Panc1 (cell line): Measurements from ENCODE around the gene ITGB5. TPM values are rescaled to one million over a fixed set of nuclear protein-coding genes. Genes with fewer than 3 reads are reported as not detected.

Experiments
- ATAC-seq: fragments of 200-7000 bp; cut with Tn5 transposase; 2 replicates; pipeline ENCODE4 v1.9.1; 2020; ENCODE audit warnings: mild to moderate bottlenecking, moderate library complexity
- Bru-seq: library from RNA; stranded (reverse); fragments of 400-500 nt; gene quantifications from one replicate; lab custom pipeline; 2021; lab: Mats Ljungman, UMichigan
- BruChase-seq, 2 experiments: library from RNA; stranded (reverse); fragments of 400-500 nt; gene quantifications; one replicate each; lab custom pipeline; 2021; lab: Mats Ljungman, UMichigan
- BruUV-seq: library from RNA; stranded (reverse); fragments of 400-500 nt; replicated peaks from 2 replicates; lab custom pipeline; 2021; lab: Mats Ljungman, UMichigan
- CTCF ChIA-PET: fragments of 300-600 bp; sonication (Branson Sonifier 250); formaldehyde crosslinking; loops from one replicate; lab custom pipeline; 2022; ENCODE audit warnings: antibody characterized with exemption; lab: Charles Lee
- POLR2A ChIA-PET: fragments of 300-600 bp; sonication (Branson Sonifier 250); formaldehyde crosslinking; loops from one replicate; lab custom pipeline; 2022; ENCODE audit warnings: antibody characterized with exemption; lab: Charles Lee
- DNase-seq: peaks from one replicate; pipeline ENCODE4 v3.0.0-alpha.2; 2010; ENCODE audit warnings: low read depth, low spot score
- H3K27ac ChIP-seq: 2 replicates; pipeline ENCODE4 v1.5.1; 2011; ENCODE audit warnings: mild to moderate bottlenecking, low read length, inconsistent platforms
- H3K27me3 ChIP-seq: fragments of 200-500 bp; sonication (Bioruptor generic); 2 replicates; pipeline ENCODE4 v1.6.0; 2014; ENCODE audit warnings: low read length, inconsistent platforms; ENCODE audit not compliant: control insufficient read depth, insufficient read depth
- H3K36me3 ChIP-seq: fragments of 200-500 bp; sonication (Bioruptor generic); 2 replicates; pipeline ENCODE4 v1.5.1; 2014; ENCODE audit warnings: inconsistent platforms, mild to moderate bottlenecking, low read length, moderate library complexity; ENCODE audit not compliant: control insufficient read depth, insufficient read depth
- H3K4me1 ChIP-seq: 2 replicates; pipeline ENCODE4 v1.5.1; 2011; ENCODE audit warnings: inconsistent platforms, mild to moderate bottlenecking, low read length, moderate library complexity; ENCODE audit not compliant: control insufficient read depth, insufficient read depth
- H3K4me3 ChIP-seq, 2 experiments: 2 replicates each; pipeline ENCODE4 v1.5.1; 2011 to 2012; ENCODE audit warnings: low read depth in 2 of 2, low read length in 2 of 2, mild to moderate bottlenecking in 2 of 2, inconsistent platforms in 1 of 2, moderate library complexity in 1 of 2
- H3K9me3 ChIP-seq: fragments of 200-500 bp; sonication (Bioruptor generic); 2 replicates; pipeline ENCODE4 v1.5.1; 2014; ENCODE audit warnings: low read depth, mild to moderate bottlenecking, inconsistent platforms, low read length, moderate library complexity; ENCODE audit not compliant: control insufficient read depth, insufficient read depth
- POLR2AphosphoS5 ChIP-seq: IDR thresholded peaks from 2 replicates; pipeline ENCODE4 v1.6.1; 2012; ENCODE audit warnings: mild to moderate bottlenecking, low read depth, low read length, moderate library complexity
- SIN3A ChIP-seq: IDR thresholded peaks from 2 replicates; pipeline ENCODE4 v1.6.1; 2012; ENCODE audit warnings: low read depth, mild to moderate bottlenecking, low read length, moderate library complexity, borderline replicate concordance; ENCODE audit not compliant: insufficient read depth
- TCF7L2 ChIP-seq: IDR thresholded peaks from 2 replicates; pipeline ENCODE4 v1.6.1; 2011; ENCODE audit warnings: mild to moderate bottlenecking, low read depth, low read length, inconsistent platforms
- in situ Hi-C: cut with HindIII; loops from 2 replicates; pipeline ENCODE4 v1.10.0; 2016; ENCODE audit warnings: low sequenced_read_pairs, low pct_unique_long_range_greater_than_20kb
- intact Hi-C: fragments of 100-400 bp; cut with micrococcal nuclease; formaldehyde crosslinking; loops from one replicate; pipeline ENCODE4 v1.10.0; 2022; ENCODE audit not compliant: unreplicated experiment
- long read RNA-seq: library from polyadenylated mRNA; unstranded; transcript quantifications from one replicate; pipeline ENCODE4 v2.0.0, GENCODE V29; 2021; ENCODE audit not compliant: unreplicated experiment
- polyA plus RNA-seq: library from polyadenylated mRNA; unstranded; fragments of >200 nt; gene quantifications from one replicate; pipeline ENCODE4 v1.2.1, GENCODE V29; 2012; ENCODE audit warnings: missing spikeins; ENCODE audit not compliant: insufficient read length
- total RNA-seq: library from RNA; stranded (reverse); gene quantifications from one replicate; pipeline ENCODE4 v1.2.1, GENCODE V29; 2021; ENCODE audit not compliant: unreplicated experiment
- TF ChIP-seq, protein P1 (sequence below): fragments of 450-650 bp; IDR thresholded peaks from 2 replicates; pipeline ENCODE4 v1.5.1; 2017; ENCODE audit warnings: mild to moderate bottlenecking
- TF ChIP-seq, protein P2 (sequence below), 2 experiments: IDR thresholded peaks; 2 replicates each; pipeline ENCODE4 v1.6.1; 2011 to 2012; ENCODE audit warnings: low read depth in 2 of 2, control low read depth in 1 of 2, low read length in 1 of 2, mild to moderate bottlenecking in 1 of 2, moderate library complexity in 1 of 2; ENCODE audit not compliant: insufficient read depth in 1 of 2

ITGB5 gene, protein sequence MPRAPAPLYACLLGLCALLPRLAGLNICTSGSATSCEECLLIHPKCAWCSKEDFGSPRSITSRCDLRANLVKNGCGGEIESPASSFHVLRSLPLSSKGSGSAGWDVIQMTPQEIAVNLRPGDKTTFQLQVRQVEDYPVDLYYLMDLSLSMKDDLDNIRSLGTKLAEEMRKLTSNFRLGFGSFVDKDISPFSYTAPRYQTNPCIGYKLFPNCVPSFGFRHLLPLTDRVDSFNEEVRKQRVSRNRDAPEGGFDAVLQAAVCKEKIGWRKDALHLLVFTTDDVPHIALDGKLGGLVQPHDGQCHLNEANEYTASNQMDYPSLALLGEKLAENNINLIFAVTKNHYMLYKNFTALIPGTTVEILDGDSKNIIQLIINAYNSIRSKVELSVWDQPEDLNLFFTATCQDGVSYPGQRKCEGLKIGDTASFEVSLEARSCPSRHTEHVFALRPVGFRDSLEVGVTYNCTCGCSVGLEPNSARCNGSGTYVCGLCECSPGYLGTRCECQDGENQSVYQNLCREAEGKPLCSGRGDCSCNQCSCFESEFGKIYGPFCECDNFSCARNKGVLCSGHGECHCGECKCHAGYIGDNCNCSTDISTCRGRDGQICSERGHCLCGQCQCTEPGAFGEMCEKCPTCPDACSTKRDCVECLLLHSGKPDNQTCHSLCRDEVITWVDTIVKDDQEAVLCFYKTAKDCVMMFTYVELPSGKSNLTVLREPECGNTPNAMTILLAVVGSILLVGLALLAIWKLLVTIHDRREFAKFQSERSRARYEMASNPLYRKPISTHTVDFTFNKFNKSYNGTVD
- 446 TPM for total RNA-seq
- polyA plus RNA-seq, result 777 TPM
- Bru-seq, nascent RNA, result percentile 94 among the genes with signal in this experiment
- BruChase-seq, experiment 1, labeled RNA remaining after a 2-hour chase, result percentile 80 among the genes with signal in this experiment
- BruChase-seq, experiment 2, labeled RNA remaining after a 6-hour chase, result percentile 87 among the genes with signal in this experiment
- long read RNA-seq, full-length matches to known transcripts, result 1,169 of 1,698 reads
- long read RNA-seq, partial matches to known transcripts, result 200 of 1,698 reads
- long read RNA-seq, other reads (novel, unspliced or antisense), result 329 of 1,698 reads

DNA sequence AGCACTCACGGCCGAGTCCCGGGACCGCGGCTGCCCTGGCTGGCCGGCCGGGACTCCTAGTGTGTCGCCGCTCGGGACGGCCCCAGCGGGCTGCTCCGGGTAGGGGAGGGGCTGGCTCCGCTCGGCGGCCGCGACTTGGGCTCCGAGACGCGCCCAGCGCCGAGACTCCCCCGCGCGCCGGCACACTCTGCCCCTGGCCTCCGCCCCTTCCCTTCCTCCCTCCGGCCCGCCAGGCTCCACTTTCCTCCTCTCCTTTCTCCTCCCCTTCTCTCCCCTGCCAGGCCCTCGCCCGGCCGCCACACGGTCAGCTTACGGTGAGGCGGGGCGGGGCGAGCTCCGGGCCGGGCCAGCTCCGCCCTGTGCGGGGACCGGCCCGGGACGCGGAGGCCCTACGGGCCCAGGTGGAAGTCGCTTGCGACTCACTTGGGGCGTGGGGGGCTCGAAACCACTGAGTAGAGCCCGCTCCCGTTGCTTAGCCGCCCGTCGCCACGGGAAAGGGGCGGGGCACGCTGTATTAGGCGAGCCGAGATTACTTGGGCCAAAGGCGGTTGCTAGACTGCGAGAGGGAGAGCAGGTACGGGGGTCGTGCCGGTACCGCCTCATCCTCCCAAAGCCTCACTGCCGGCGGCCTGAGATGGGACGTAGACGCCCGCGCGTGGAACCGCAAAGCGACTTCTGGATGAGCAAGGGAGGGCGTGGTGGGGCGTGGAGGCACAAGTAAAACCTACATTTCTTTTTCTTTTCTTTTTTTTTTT, at the start of gene ITGB5:
Gene ITGB5 (minus strand): TSS at position 189 of the 755 bp plus-strand sequence. CDS start 365 bp downstream, outside the sequence.
- Histone ChIP-seq H3K27me3 (no peaks in the 10 kb centered on the region), H3K4me1 (peaks cover 41% of the 10 kb centered on the region), H3K4me3 (peak within 1 kb of the TSS; percentile 71 to 76), H3K9me3 (no peaks in the 10 kb centered on the region), H3K27ac (peak within 1 kb of the TSS; percentile 91), H3K36me3 (no peaks in the 10 kb centered on the region)
- DNase-seq, result no peak
- ATAC-seq, result peak; percentile 87
- no TSS peak for BruUV-seq
- POLR2A ChIA-PET, result interaction anchor here (0.6 to 0.8 kb wide), 3 partner anchors 9 to 488 kb away, joined by 3 to 9 read pairs (median 6); partner anchors contain the start of gene ZNF148
- CTCF ChIA-PET, result no interaction called here
- TF ChIP-seq, protein P1, sequence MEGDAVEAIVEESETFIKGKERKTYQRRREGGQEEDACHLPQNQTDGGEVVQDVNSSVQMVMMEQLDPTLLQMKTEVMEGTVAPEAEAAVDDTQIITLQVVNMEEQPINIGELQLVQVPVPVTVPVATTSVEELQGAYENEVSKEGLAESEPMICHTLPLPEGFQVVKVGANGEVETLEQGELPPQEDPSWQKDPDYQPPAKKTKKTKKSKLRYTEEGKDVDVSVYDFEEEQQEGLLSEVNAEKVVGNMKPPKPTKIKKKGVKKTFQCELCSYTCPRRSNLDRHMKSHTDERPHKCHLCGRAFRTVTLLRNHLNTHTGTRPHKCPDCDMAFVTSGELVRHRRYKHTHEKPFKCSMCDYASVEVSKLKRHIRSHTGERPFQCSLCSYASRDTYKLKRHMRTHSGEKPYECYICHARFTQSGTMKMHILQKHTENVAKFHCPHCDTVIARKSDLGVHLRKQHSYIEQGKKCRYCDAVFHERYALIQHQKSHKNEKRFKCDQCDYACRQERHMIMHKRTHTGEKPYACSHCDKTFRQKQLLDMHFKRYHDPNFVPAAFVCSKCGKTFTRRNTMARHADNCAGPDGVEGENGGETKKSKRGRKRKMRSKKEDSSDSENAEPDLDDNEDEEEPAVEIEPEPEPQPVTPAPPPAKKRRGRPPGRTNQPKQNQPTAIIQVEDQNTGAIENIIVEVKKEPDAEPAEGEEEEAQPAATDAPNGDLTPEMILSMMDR, result no peak
- TF ChIP-seq, protein P2, sequence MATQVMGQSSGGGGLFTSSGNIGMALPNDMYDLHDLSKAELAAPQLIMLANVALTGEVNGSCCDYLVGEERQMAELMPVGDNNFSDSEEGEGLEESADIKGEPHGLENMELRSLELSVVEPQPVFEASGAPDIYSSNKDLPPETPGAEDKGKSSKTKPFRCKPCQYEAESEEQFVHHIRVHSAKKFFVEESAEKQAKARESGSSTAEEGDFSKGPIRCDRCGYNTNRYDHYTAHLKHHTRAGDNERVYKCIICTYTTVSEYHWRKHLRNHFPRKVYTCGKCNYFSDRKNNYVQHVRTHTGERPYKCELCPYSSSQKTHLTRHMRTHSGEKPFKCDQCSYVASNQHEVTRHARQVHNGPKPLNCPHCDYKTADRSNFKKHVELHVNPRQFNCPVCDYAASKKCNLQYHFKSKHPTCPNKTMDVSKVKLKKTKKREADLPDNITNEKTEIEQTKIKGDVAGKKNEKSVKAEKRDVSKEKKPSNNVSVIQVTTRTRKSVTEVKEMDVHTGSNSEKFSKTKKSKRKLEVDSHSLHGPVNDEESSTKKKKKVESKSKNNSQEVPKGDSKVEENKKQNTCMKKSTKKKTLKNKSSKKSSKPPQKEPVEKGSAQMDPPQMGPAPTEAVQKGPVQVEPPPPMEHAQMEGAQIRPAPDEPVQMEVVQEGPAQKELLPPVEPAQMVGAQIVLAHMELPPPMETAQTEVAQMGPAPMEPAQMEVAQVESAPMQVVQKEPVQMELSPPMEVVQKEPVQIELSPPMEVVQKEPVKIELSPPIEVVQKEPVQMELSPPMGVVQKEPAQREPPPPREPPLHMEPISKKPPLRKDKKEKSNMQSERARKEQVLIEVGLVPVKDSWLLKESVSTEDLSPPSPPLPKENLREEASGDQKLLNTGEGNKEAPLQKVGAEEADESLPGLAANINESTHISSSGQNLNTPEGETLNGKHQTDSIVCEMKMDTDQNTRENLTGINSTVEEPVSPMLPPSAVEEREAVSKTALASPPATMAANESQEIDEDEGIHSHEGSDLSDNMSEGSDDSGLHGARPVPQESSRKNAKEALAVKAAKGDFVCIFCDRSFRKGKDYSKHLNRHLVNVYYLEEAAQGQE (IDR thresholded peaks at IDR 0.05; ENCODE audit: insufficient read depth in 1 of 2, low read depth in 2 of 2, low read length in 1 of 2), result no peak
- TF ChIP-seq TCF7L2 (no peak), POLR2AphosphoS5 (peak; percentile 50), SIN3A (0 out of 2 replicates have a peak, but pooled peaks have one; percentile 67)
- intact Hi-C loops, result no loop called here
- in situ Hi-C loops, result no loop called here
